Gastrocnemius medialis (tissue), 4 donors: ENCODE results near the gene PTTG1IP2. TPM values are rescaled to one million over a fixed set of nuclear protein-coding genes. Genes with fewer than 3 reads are reported as not detected.

Experiments
- ATAC-seq, 2 donors: fragments of 150-250 bp; one replicate each; pipeline ENCODE4 v1.9.1; 2016
- DNase-seq, 2 donors: peaks; one replicate each; pipeline ENCODE4 v3.0.0-alpha.2; 2019
- H3K27ac ChIP-seq, 4 donors: fragments of 200-600 bp; sonication (generic); 1 replicate in 1 of 4; 2 replicates in 3 of 4; pipeline ENCODE4 v1.5.1; 2016 to 2018; ENCODE audit warnings: mild to moderate bottlenecking in 2 of 4, moderate library complexity in 1 of 4
- H3K27me3 ChIP-seq, 3 donors: fragments of 200-600 bp; sonication (generic) in 2 of 3; 1 replicate in 1 of 3; 2 replicates in 2 of 3; pipeline versions ENCODE4 v1.5.1 to v1.6.0; 2016 to 2019; ENCODE audit warnings: mild to moderate bottlenecking in 1 of 3, moderate library complexity in 1 of 3
- H3K36me3 ChIP-seq, 2 donors: fragments of 200-600 bp; sonication (generic) in 1 of 2; one replicate each; pipeline ENCODE4 v1.5.1; 2017 to 2018
- H3K4me1 ChIP-seq, 2 donors: fragments of 200-600 bp; sonication (generic) in 1 of 2; one replicate each; pipeline ENCODE4 v1.5.1; 2016 to 2017; ENCODE audit warnings: mild to moderate bottlenecking in 2 of 2
- H3K4me3 ChIP-seq, 4 donors: fragments of 200-600 bp; sonication (generic) in 3 of 4; 1 replicate in 1 of 4; 2 replicates in 3 of 4; pipeline ENCODE4 v1.5.1; 2016 to 2019; ENCODE audit warnings: mild to moderate bottlenecking in 2 of 4
- H3K9me3 ChIP-seq, 3 donors: fragments of 200-600 bp; sonication (generic) in 2 of 3; 1 replicate in 1 of 3; 2 replicates in 2 of 3; pipeline ENCODE4 v1.5.1; 2016 to 2019
- POLR2A ChIP-seq, 2 donors: fragments of 450-650 bp; IDR thresholded peaks; one replicate each; pipeline ENCODE4 v1.6.1; 2017; ENCODE audit warnings: antibody characterized with exemption in 2 of 2, mild to moderate bottlenecking in 2 of 2, moderate library complexity in 2 of 2
- in situ Hi-C, 4 donors: fragments of 200-750 bp; cut with MboI; loops; one replicate each; pipeline versions ENCODE4 v1.15.0 to v1.8.0; 2017; ENCODE audit warnings: low sequenced_read_pairs in 4 of 4
- intact Hi-C: fragments of 100-400 bp; cut with DNase I; formaldehyde crosslinking; loops from one replicate; pipeline ENCODE4 v1.15.1; 2023; ENCODE audit warnings: low total_unique reads
- total RNA-seq, 4 donors: library from RNA; depleted of rRNA; stranded (reverse); fragments of >200 nt; gene quantifications; one replicate each; pipeline versions ENCODE4 v1.1.0 to v1.2.3, GENCODE V29; 2016
- TF ChIP-seq, protein P1 (sequence below), 5 experiments: fragments of 450-650 bp in 3 of 5; fragments of 200-600 bp in 2 of 5; sonication (generic) in 2 of 5; IDR thresholded peaks in 4 of 5; conservative IDR thresholded peaks in 1 of 5; 1 replicate in 4 of 5; 2 replicates in 1 of 5; pipeline ENCODE4 v1.5.1; 2016 to 2019; ENCODE audit warnings: antibody characterized with exemption in 5 of 5, mild to moderate bottlenecking in 3 of 5, moderate library complexity in 3 of 5

PTTG1IP2 gene
- total RNA-seq, 4 donors from 2014 or later: not detected

DNA sequence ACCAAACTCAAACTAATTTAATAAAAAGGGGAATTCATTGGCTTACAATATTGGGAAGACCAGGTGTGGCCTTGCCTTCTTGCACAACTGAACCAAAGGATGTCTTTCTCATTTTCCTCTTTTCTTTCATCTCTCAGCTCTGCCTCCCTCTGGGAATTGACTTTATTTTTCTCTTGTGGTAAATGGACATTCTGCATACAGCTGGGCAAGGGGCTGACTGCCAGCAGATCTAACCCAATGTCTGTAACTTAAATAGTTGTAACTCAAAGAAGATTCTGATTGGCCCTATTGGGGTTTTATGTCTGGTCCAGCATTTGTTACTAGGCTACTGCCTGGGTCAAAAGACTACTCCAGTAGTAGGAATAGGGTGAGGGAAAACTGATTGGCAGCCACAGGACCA, 15.3 kb downstream of the PTTG1IP2 start:
- intact Hi-C loops: no loop called here
- no peaks in the 10 kb centered on the region for H3K27me3 ChIP-seq
- in situ Hi-C loops: no loop called here

GRCh38 chr7:90485734-90486316, 16.4 kb downstream of the PTTG1IP2 start:
- DNase-seq (no peak), ATAC-seq (no peak)
- no peak overlapping the region for H3K4me3 ChIP-seq
- in situ Hi-C loops: no loop called here
- H3K9me3 ChIP-seq: no peaks in the 10 kb centered on the region
- H3K36me3 ChIP-seq: no peaks in the 10 kb centered on the region
- H3K27ac ChIP-seq: no peak overlapping the region
- intact Hi-C loops: no loop called here
- no peaks in the 10 kb centered on the region for H3K27me3 ChIP-seq
- TF ChIP-seq, protein P1, sequence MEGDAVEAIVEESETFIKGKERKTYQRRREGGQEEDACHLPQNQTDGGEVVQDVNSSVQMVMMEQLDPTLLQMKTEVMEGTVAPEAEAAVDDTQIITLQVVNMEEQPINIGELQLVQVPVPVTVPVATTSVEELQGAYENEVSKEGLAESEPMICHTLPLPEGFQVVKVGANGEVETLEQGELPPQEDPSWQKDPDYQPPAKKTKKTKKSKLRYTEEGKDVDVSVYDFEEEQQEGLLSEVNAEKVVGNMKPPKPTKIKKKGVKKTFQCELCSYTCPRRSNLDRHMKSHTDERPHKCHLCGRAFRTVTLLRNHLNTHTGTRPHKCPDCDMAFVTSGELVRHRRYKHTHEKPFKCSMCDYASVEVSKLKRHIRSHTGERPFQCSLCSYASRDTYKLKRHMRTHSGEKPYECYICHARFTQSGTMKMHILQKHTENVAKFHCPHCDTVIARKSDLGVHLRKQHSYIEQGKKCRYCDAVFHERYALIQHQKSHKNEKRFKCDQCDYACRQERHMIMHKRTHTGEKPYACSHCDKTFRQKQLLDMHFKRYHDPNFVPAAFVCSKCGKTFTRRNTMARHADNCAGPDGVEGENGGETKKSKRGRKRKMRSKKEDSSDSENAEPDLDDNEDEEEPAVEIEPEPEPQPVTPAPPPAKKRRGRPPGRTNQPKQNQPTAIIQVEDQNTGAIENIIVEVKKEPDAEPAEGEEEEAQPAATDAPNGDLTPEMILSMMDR (IDR thresholded peaks at IDR 0.05 in 4 of 5, conservative IDR thresholded peaks at IDR 0.05 in 1 of 5): no peak
- no peak for TF ChIP-seq POLR2A (IDR thresholded peaks at IDR 0.05)
- no peaks in the 10 kb centered on the region for H3K4me1 ChIP-seq

More for the DNA sequence above, 15.3 kb downstream of the PTTG1IP2 start:
- Histone ChIP-seq H3K9me3 (no peaks in the 10 kb centered on the region), H3K4me1 (no peaks in the 10 kb centered on the region), H3K36me3 (no peaks in the 10 kb centered on the region), H3K4me3 (no peak overlapping the region), H3K27ac (no peak overlapping the region)
- DNase-seq (no peak), ATAC-seq (no peak)
- TF ChIP-seq, protein P1 (IDR thresholded peaks at IDR 0.05 in 4 of 5, conservative IDR thresholded peaks at IDR 0.05 in 1 of 5): no peak
- TF ChIP-seq POLR2A (IDR thresholded peaks at IDR 0.05): no peak

- no peaks in the 10 kb centered on the region for H3K4me1 ChIP-seq
- TF ChIP-seq, protein P1 (IDR thresholded peaks at IDR 0.05 in 4 of 5, conservative IDR thresholded peaks at IDR 0.05 in 1 of 5): no peak
- no peak for TF ChIP-seq POLR2A (IDR thresholded peaks at IDR 0.05)
- in situ Hi-C loops: no loop called here
- intact Hi-C loops: no loop called here
- ATAC-seq: no peak
- H3K27ac ChIP-seq: no peak overlapping the region
- H3K4me3 ChIP-seq: no peak overlapping the region
- H3K9me3 ChIP-seq: no peaks in the 10 kb centered on the region
- H3K36me3 ChIP-seq: no peaks in the 10 kb centered on the region
- no peaks in the 10 kb centered on the region for H3K27me3 ChIP-seq
- DNase-seq: no peak
These were observed 18.4 kb downstream of the PTTG1IP2 start for GRCh38 chr7:90487808-90488207.

DNA sequence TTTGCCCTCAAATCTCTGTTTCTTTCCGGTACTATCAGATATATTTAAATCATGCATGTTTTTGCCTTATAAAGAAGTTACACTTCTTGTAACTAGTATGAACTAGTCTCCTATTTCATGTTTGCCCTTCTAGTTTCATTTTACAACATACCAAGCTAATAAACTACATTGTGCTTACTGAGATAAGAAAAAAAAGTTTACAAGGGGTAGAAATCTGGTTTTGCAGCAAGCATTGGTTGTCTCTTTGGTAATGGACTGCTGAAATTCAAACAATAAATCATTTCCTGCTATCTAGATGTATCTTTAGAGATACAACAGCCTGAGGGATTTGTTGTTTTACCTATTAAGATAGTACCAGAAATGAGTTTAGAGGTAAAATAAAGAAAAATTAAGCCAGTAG, 18.8 kb downstream of the PTTG1IP2 start:
- ATAC-seq: no peak
- DNase-seq: no peak
- Histone ChIP-seq H3K27me3 (no peaks in the 10 kb centered on the region), H3K4me1 (no peaks in the 10 kb centered on the region), H3K36me3 (no peaks in the 10 kb centered on the region), H3K27ac (no peak overlapping the region), H3K9me3 (no peaks in the 10 kb centered on the region), H3K4me3 (no peak overlapping the region)
- intact Hi-C loops: no loop called here
- TF ChIP-seq, protein P1 (IDR thresholded peaks at IDR 0.05 in 4 of 5, conservative IDR thresholded peaks at IDR 0.05 in 1 of 5): no peak
- TF ChIP-seq POLR2A (IDR thresholded peaks at IDR 0.05): no peak
- in situ Hi-C loops: no loop called here

GRCh38 chr7:90492250-90492649, 22.8 kb downstream of the PTTG1IP2 start:
- no peak for ATAC-seq
- H3K9me3 ChIP-seq: no peaks in the 10 kb centered on the region
- TF ChIP-seq, protein P1 (IDR thresholded peaks at IDR 0.05 in 4 of 5, conservative IDR thresholded peaks at IDR 0.05 in 1 of 5): no peak
- TF ChIP-seq POLR2A (IDR thresholded peaks at IDR 0.05): no peak
- intact Hi-C loops: no loop called here
- H3K4me3 ChIP-seq: no peak overlapping the region
- in situ Hi-C loops: no loop called here
- no peak for DNase-seq
- no peaks in the 10 kb centered on the region for H3K4me1 ChIP-seq
- H3K36me3 ChIP-seq: no peaks in the 10 kb centered on the region
- H3K27me3 ChIP-seq: no peaks in the 10 kb centered on the region
- H3K27ac ChIP-seq: no peak overlapping the region
